B cell (primary cell): ENCODE results near the gene MREG.
A peak's percentile ranks its signal among the peaks of the same experiment; 100 is the strongest.

Experiments
- EZH2 ChIP-seq: IDR thresholded peaks from 2 replicates; pipeline ENCODE4 v1.6.1; 2012; ENCODE audit warnings: borderline replicate concordance, low read depth, mild to moderate bottlenecking, moderate library complexity, low read length; ENCODE audit not compliant: insufficient read depth, poor library complexity, severe bottlenecking
- TF ChIP-seq, protein P1 (sequence below): fragments of 200-600 bp; IDR thresholded peaks from one replicate; pipeline ENCODE4 v1.8.0; 2022; ENCODE audit warnings: antibody characterized with exemption, mild to moderate bottlenecking

DNA sequence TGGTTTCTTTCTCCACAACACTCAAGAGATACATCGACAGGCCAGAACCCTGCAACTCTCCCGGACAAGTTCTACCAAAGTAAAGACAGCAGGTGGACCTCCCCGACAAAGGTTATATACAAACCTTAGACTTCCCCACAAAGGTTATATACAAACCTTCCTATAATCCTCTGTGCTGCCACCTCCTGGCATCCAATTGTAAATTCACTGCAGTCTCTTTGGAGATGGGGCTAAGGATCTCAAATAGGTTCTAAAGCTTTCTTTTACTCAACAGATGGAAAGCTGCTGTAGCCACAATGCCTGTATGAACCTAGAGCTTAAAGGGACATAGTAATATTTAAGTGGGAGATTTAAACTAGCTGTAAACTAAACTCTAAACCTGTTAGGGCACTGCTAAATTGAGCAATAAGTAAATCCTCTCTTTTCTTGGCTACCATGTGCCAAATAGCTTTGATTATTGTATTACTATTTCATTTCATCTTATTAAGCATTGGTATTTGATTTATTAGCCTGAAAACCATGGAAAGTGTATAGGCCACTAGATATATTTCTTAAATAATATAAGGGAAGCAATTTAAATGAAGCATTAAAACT lies 9.8 kb upstream of the MREG start:
- no peak for TF ChIP-seq EZH2
- TF ChIP-seq, protein P1, sequence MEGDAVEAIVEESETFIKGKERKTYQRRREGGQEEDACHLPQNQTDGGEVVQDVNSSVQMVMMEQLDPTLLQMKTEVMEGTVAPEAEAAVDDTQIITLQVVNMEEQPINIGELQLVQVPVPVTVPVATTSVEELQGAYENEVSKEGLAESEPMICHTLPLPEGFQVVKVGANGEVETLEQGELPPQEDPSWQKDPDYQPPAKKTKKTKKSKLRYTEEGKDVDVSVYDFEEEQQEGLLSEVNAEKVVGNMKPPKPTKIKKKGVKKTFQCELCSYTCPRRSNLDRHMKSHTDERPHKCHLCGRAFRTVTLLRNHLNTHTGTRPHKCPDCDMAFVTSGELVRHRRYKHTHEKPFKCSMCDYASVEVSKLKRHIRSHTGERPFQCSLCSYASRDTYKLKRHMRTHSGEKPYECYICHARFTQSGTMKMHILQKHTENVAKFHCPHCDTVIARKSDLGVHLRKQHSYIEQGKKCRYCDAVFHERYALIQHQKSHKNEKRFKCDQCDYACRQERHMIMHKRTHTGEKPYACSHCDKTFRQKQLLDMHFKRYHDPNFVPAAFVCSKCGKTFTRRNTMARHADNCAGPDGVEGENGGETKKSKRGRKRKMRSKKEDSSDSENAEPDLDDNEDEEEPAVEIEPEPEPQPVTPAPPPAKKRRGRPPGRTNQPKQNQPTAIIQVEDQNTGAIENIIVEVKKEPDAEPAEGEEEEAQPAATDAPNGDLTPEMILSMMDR = peak; percentile 75
